ENCODE measurements around the gene KLHL36.

KLHL36 gene

DNA sequence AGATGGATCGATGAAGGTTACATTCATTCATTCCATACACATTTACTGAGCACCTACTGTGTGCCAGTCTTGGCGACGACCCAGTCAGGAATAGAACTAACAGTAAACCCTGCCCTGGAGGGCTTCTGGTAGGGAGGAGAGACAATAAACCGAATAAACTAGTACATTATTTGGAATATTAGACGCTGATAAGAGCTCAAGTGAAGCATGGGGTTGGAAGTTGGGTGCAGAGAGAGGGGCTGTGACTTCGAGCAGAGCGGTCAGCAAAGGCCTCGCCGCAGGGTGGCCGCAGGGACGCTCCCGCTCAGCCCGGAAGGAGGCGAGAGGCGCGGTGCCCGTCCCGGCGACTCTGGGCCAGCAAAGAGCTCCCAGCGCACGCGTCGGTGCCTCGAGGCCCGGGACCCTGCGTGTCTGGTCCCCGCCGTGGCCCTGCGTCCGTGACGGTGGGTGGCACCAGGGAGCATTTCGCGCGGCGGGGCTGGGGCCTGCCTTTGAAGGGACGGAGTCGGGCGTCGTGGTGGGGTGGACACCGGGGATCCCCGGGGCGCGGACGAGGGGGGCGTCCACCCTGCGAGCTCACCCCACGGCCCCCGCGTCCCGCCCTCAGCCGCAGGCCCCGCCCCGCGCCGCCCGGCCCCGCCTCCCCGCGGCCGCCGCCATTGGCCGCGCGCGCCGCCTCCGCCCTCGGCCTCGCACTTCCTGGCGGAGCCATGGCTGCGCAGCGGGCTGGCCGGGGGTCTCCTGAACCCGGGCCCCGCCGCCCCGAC lies at the start of gene KLHL36:
TSS of gene KLHL36 (plus strand) at position 684 of the 767 bp plus-strand sequence. CDS start 2,357 bp downstream, outside the sequence.
- DNase-seq = peak; percentile 73

DNA sequence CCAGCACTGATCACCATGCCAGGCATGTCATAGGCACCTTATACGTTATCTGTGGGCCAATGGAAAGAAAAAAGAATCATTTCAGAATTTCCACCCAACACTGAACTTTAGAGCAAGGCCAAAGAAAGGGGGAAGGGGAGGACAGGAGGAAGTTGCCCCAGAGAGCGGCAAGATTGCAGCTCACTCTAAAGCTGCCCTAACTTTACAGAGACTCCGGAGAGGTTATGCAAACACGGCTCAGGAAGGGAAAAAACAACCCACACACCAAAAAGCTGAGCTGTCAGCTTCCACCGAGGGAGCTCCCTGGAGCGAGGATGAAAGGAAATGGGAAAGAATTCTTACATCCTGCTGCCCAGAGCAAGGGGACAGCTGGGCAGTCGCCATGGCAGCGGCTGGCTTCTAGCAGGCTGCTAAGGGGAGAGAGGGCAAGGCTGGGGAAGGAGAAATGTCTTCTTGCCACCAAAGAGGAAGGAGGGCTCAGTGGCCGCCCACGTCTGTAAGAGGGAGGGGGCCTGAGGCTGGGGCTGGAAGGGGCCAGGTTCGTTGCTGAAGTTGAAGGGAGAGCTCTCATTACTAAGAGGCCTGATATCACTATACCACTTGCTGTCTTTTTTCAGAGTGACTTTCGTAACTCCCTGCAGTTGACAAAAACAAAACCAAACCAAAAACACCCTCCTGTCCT lies 48.6 kb upstream of the KLHL36 start:
- DNase-seq = peak; percentile 63

DNA sequence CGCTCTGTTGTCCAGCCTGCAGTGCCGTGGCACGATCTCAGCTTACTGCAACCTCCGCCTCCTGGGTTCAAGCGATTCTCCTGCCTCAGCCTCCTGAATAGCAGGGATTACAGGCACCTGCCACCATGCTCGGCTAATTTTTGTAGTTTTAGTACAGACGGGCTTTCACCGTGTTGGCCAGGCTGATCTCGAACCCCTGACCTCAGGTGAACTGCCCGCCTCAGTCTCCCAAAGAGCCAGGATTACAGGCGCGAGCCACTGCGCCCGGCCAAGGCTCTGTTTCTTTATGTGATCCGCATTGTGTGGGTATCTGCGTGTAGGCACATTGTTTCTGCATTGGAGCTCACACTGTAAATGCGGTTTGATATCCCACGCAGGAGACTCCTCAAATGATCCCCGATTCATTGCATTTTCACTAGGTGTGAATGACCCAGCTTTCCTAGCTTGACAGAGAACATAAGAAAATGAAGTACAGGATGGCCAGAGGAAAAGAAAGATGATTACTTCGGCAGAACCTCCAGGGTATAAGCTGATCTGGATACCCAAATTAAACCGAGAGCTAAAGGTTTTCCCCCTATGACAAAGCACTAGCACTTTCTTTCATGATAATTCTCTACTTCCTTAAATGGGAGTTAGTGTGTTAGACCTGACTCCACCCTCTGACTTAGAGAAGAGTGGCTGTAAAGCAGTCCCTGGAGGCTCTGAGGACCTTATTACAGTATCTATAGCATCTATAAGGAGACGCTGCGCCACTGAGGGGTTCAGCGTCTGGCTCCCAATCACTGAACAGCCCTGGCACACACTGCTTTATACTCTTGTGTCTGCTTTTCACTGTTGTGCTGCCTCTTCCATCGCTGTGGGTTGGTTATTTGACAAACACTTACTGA lies 47.7 kb upstream of the KLHL36 start:
- no peak for DNase-seq

DNA sequence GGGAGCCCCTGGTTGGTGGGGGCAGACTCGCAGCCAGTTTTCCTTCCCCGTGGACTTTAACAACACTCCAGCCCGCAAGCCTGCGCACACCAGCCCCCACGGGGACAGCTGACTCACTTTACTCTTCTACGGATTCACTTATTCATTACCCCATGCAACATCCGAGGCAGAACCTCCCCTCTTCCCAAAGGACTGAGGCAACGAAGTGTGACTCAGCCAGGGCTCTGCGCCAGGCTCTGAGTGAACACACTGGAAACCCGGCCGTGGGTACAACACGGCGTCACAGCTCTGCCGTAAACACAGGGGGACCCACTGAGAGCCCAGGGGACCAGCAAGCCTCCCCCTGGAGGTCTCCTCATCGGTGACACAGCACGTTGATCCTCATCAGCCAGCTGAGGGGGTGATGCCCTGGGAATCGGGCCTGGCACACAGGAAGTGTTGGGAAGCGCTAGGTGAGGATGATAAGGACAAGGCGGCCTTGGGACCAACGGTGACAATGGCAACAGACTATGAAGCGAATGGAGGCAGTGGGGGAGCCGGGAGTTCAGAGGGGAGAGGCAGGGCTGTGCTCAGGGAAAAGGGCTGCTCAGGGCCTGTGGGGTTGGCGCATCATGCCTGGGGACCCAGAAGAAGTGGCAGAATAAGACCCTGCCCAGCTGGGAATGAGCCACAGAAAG lies 45.0 kb upstream of the KLHL36 start:
- no peak for DNase-seq

DNA sequence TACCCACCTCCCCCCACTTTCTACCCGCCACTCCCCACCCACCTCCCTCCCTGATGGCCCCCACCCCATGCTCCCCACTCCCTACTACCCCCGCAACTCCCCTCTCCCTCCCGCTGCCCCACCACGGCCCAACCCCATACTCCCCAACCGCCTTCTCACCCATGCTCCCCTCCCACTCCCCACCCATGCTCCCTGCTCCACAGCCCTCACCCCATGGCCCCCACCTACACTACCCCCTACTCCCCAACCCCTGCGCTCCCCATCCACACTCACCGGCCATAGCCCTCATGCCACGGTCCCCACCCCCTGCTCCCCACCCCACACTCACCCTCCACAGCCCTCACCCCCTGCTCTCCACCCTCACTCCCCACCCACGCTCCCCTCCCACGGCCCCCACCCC lies 44.4 kb upstream of the KLHL36 start:
- no peak for DNase-seq

DNA sequence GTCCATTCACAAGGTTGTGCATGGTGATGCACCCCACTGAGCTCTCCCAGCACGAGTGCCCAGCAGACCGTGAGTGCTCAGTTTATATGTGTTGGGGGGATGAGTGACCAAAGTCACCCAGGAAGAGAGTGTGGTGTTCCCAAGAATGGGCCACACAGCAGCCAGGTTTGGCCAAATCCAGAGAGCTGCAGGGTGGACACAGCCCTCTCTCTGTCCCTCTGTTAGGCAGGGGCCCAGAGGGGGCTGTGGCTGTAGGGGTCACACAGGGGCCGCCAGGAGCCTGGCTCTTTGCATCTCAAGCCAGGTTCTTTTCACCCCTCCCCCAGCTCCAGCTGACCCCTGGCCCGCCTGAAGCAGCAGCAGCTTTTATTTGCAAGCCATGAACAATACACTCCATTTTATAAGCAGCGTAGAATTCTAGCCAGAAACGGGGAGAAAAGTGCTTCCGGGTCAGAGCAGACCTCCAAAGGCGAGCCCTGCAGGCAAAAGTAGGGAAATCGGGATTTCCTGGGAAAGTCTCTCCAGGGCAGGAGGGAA lies 43.8 kb upstream of the KLHL36 start:
- no peak for DNase-seq

DNA sequence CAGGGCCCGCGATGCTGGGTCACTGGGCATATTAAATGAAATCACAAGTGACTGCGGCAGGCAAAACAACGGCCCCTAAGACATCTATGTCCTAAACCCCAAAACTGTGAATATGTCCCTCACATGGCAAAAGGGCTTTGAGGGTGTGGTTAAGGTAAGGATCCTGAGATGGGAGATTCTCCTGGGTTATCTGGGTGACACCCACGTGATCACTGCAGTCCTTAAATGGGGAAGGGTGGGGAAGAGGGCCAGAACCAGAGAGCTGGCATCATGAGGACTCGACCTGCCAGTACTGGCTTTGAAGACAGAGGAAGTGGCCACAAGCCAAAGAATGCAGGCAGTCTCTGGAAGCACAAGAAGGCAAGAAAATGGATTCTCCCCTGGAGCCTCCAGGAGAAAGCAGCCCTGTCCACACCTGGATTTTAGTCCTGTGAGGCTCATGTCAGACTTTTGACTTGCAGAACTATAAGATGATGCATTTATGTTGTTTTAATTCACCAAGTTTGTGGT lies 42.9 kb upstream of the KLHL36 start:
- DNase-seq = no peak

DNA sequence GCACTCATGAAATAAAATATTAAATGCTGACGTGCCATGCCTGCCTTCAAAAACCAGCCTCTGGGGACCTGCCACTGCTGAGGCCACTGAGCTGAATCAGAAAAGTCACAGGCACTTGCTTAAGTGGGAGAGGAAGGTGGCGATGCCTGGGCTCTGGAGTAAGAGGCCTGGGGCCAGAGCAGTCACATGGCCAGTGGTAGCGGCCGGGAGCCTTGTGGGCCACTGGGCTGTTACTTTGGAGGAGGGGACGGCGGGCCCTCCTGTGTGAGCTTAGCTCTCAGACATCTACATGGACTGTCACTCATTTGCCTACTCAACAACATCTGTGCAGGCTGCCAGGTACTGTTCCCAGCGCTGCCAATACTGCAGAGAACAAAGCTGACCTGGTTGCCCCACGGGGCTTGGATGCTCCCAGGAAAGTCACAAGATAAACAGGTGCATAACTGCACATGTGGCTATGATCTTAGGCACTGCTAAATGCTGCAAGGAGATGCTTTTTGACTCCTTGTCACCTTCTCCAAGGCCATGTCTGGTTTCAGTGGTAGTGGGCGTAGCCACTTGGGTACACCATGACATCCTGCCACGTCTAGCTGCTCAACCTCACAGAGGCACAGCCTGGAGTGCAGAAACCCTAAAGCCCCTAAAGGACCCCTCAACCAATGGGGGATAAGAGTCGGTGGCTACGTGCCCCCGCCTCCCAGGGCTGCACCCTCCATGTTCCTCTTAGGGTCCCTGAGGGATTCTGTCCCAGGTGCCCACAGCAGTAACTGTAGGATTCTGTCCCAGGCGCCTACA lies 42.0 kb upstream of the KLHL36 start:
- no peak for DNase-seq

DNA sequence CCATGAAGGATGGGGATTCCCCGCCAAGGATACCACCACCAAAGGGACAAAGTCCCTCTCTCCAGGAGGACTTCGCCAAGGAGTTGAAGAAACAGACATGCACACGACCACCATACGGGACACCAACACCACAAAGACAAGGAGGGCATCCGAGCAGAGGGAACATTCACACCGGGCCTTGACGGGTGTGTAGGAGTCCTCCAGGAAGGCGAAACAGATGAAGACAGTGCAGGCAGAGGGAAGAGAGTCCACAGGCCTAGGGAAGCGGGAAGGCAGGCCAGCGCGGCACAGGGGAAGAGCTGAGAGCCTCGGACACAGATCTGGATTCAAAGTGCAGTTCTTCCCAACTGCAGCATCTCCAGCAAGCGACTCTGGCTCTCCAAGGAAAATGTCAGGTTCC lies 41.2 kb upstream of the KLHL36 start:
- no peak for DNase-seq

DNA sequence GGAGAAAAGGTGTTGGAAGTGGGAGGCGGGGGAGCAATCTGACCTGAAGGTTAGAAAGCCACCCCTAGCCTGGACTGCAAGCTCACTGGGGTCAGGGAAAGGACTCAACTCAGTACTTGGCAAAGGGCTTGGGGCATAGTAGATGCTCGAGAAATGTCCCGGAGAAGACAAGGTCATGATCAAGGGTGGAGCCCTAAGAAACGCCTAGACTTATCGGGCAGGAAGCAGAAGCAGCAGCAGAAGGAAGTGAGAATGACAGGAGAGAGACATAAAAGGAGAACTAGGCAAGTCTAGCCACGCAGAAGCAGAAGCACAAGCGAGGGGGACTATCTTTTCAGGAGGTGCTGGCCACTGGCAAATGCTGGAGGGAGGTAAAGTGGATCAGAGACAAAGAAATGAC lies 40.6 kb upstream of the KLHL36 start:
- no peak for DNase-seq

DNA sequence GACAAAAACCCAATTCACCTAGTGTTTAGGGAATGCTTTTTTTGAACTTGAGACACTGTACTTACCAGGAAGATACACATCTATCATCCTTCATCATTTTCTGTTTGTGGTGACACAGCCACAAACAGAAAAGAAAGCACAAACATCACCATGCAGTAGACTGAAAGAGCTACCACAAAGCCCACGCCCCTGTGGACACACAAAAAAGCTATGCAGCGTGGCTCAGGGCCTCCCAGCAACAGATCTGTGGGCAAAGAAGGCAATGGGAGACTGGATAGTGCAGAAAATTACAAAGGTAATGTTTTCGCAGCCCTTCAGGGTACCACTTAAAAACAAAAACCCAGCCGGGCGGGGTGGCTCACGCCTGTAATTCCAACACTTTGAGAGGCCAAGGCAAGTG lies 40.0 kb upstream of the KLHL36 start:
- no peak for DNase-seq

DNA sequence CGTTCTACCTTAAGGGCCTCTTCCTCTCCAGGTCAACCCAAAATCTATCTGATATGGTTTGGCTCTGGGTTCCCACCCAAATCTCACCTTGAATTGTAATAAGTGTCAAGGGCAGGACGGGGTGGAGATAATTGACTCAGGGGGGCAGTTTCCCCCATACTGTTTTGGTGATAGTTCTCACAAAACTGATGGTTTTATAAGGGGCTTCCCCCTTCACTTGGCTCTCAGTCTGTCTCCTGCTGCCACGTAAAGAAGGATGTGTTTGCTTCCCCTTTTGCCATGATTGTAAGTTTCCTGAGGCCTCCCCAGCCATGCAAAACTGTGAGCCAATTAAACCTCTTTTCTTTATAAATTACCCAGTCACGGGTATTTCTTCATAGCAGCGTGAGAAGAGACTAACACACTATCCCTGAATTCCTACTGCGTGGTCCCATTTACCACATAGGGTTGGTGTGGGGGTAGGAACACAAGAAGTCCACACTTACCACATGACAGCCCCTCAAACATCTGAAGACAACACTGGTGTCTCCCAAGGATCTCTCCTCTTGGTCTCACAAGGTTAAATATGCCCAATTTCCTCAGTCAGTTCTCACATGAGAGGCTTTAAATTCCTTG lies 38.6 kb upstream of the KLHL36 start:
- no peak for DNase-seq

DNA sequence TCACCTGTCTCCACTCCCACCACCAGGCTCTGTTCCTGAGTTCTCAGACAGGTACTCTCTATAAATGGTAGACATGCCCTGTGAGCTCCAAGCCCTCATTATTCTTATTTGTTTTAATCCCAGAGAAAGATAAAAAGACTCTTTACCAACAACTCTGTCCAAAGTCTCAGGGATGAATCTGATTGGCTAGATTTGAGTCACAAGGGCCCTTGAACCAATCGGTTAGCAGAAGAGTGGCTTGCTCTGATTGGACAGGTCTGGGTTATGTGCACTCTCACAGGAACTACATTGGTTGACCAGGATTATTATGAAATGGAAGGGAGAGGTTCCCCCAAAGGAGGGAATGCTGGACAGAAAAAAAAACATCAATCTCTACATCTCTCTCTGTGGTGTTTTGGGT lies 37.9 kb upstream of the KLHL36 start:
- no peak for DNase-seq

DNA sequence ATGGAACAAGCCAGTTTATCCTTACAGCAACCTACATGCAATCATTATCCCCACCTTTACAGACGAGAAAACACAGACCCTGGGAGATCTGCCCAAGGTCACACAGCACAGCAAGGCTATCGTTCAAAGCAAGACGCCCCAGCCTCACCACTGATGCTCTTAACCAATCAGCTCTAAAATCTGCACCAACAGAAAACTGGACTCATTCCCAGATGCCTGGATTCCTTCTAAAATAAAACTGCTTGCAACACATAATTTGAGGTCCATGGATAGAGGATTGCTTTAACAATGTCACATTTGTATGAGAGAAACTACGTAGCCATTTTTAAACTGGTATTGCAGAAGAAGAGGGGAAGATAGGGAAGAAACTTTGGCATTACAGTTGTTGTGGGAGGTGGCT lies 37.3 kb upstream of the KLHL36 start:
- no peak for DNase-seq

DNA sequence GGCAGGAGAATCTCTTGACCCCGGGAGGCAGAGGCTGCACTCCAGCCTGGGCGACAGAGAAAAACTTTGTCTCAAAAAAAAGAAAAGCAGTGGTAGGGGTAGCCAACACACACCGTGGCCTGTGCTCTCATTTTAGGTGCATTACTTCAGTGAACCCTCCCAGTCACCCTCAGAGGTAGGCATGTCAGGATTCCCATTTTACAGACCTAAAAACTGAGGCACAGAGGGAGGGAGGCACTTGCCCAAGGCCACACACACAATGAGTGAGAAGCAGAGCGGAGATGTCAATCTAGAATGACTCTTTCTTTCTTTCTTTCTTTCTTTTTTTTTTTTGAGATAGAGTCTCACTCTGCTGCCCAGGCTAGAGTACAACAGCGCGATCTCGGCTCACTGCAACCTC lies 35.6 kb upstream of the KLHL36 start:
- DNase-seq = no peak

DNA sequence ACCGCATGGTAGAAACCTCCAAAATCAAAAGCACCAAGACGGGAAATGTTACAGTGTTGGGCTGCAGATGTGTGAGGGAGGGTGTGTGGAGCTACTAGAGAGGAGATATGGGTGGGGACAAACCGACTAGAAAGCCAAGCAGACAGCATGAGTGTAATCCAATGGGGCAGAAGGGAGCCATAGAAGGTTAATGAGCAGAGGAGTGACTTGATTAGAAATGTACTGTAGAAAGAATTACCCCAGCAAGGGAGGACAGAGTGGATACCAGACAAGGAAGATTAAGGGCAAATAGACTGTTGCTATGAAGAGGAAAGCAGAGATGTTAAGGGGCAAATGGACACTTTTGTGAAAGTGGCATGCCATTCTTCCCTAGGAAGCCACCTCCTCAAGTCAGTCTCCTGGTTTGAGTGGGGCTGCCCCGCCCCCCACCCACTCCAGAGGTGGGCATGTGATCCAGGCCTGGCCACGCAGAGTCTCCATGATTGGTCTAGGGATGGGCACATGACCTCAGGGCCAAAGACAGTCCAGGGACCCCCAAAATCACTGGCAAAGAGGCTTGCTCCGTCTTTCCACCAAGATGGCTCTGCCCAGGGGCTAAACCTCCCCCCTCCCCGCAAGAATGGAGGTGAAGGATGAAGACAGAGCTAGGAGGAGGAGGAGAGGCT lies 34.8 kb upstream of the KLHL36 start:
- DNase-seq = no peak

DNA sequence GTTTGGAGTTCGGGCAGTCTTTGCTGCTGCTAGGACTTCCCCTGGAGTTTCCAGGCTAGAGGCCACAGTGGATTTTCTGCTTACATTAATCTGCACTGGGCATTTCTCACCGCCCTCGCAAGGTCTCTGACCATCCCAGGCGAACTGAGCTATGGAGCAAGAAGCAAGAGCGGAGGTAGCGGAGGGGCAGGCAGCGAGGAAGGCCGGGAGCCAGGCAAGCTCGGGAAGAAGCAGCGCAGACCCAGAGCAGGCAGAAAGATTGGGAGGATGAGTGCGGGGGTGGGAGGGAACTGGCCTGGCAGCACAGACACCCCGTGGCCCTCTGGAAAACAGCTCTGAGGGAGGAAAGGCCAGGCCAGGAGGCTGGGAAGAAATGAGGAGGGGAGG lies 34.2 kb upstream of the KLHL36 start:
- DNase-seq = no peak

DNA sequence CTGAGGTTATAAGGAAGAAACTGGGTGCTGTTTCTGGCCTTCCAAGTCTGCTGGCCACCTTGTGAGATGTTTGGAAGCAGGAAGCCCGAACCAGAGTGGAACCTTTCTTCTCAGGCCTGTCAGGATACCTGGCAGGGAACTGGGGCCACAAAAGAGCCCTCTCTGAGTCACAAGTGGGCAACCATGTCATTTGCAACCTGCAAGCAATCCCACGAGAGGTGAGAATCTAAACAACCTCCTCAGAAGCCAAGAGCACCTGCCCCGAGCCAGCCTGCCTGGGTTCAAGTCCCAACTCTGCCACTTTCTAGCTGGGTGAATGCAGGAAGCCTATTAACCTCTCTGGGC lies 33.7 kb upstream of the KLHL36 start:
- DNase-seq = no peak

DNA sequence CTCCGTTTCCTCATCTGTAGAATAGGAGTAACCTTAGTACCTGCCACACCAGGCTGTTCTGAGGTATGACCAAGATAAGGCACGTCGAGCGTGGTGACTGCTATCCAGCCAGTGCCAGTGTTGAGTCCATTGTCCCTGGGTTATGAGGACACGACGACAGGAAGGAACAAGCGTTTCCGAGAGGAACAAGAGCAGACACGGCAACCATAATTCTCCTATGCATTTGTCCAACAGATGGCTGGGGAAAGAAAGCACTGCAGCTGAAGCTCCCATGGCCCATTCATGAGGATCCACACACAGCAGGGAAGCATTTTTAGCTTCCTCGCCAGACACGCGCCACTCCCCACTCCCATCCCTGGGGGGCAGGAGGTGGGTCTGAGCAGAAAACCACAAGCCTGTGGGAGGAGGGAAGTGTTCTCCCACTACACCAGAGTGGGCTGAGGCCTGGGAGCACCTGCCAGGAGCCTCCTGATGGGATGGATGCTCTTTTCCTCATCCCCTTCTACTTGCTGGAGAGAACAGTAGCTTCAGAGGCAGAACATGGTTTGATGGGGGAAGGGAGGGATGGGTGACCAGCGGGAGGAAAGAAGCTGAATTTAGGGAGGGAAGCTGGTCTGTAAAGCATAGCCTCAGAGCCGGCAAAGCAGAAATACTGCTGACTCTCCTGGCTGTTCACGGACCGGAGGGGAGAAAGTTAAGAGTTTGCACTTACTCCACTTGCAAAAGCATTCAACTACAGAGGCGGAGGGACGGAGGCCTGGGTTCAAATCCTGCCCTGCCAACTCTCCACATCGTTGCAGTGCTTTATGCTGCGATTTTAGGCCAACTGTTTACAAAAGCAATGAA lies 33.1 kb upstream of the KLHL36 start:
- DNase-seq = no peak

DNA sequence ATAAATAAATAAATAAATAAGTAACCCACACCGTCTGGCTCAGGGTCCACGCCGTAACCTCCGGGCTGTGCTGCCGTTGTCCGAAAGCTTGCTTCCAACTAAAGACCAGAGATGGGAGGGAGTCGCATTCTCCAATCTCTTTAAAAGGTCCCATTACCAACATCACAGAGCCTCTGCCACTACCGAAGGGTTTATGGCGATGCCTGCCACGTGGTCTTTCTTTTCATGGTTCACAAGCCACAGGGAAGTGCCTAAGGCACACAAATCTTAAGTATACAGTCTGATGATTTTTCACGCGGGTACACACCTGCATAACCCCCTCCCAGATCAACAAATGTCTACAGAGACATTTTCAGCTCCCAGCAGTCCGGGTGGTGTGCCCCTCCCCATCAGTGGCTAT lies 31.8 kb upstream of the KLHL36 start:
- DNase-seq = no peak

Measured in stimulated activated CD4-positive, alpha-beta T cell treated with anti-CD3 and anti-CD28 coated beads, Interleukin-12 subunit alpha, Interleukin-12 subunit beta, amount 100 ng/mL, for 4 hours (primary cell).